SU-DHL-6 (cell line): Measurements from ENCODE around the gene BICD1.

Experiments
- EZH2phosphoT487 ChIP-seq: fragments of 200-600 bp; sonication (generic), shearing (Covaris generic); conservative IDR thresholded peaks from 2 replicates; pipeline ENCODE4 v1.6.1; 2018; ENCODE audit warnings: mild to moderate bottlenecking, antibody characterized with exemption, low read length, moderate library complexity, mixed read lengths
- TF ChIP-seq, protein P1 (sequence below): fragments of 200-600 bp; sonication (generic); IDR thresholded peaks from one replicate; pipeline ENCODE4 v1.5.1; 2017; ENCODE audit warnings: antibody characterized with exemption, mild to moderate bottlenecking, low read length, moderate library complexity; ENCODE audit not compliant: insufficient read depth, poor library complexity, severe bottlenecking

DNA sequence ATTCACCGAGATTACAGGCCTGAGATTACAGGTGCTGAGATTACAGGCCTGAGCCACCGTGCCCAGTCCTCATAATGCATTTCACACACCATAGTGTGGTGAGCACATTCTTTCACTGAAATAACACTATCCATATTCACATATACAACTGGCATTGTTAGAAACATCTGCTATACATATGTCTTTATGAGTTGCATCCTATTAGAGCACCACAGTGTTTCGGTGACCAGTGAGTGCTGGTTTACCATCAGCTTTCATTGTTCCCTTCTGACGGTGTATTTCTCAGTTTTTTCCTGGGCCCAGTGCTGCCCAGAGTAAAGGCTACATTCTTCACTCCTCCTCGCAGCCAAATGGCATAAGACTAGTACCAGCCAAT is 196.5 kb downstream of the BICD1 start:
- TF ChIP-seq, protein P1, sequence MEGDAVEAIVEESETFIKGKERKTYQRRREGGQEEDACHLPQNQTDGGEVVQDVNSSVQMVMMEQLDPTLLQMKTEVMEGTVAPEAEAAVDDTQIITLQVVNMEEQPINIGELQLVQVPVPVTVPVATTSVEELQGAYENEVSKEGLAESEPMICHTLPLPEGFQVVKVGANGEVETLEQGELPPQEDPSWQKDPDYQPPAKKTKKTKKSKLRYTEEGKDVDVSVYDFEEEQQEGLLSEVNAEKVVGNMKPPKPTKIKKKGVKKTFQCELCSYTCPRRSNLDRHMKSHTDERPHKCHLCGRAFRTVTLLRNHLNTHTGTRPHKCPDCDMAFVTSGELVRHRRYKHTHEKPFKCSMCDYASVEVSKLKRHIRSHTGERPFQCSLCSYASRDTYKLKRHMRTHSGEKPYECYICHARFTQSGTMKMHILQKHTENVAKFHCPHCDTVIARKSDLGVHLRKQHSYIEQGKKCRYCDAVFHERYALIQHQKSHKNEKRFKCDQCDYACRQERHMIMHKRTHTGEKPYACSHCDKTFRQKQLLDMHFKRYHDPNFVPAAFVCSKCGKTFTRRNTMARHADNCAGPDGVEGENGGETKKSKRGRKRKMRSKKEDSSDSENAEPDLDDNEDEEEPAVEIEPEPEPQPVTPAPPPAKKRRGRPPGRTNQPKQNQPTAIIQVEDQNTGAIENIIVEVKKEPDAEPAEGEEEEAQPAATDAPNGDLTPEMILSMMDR: no peak
- TF ChIP-seq EZH2phosphoT487: no peak
